GM18873 (cell line): ENCODE results near the gene IPO9.

Experiments used
- ATAC-seq: cut with Tn5 transposase; IDR thresholded peaks from one replicate; pipeline ENCODE4 v1.9.1; 2021; ENCODE audit warnings: mild to moderate bottlenecking, moderate library complexity, moderate number of reproducible peaks; ENCODE audit not compliant: unreplicated experiment, low FRiP score

Gene IPO9

GRCh38 chr1:201885531-201886075, 56.6 kb downstream of the IPO9 start:
- no peak for ATAC-seq

- no peak for ATAC-seq
Observed at GRCh38 chr1:201886103-201886885, 57.3 kb downstream of the IPO9 start.

GRCh38 chr1:201887116-201887866, 58.3 kb downstream of the IPO9 start:
- ATAC-seq: no peak

- no peak for ATAC-seq
Observed at GRCh38 chr1:201888282-201889089, 59.5 kb downstream of the IPO9 start, which contains the start of gene SHISA4. TSS of gene SHISA4 (plus strand) at chr1:201888898. CDS start at chr1:201888995, 97 bp downstream.

GRCh38 chr1:201889090-201889968, 60.4 kb downstream of the IPO9 start:
- ATAC-seq: no peak

- no peak for ATAC-seq
Observed at GRCh38 chr1:201890223-201890622, 61.3 kb downstream of the IPO9 start.

- ATAC-seq: no peak
Observed at GRCh38 chr1:201890806-201891450, 62.0 kb downstream of the IPO9 start.

GRCh38 chr1:201891451-201892045, 62.6 kb downstream of the IPO9 start:
- ATAC-seq: no peak

GRCh38 chr1:201892211-201892610, 63.3 kb downstream of the IPO9 start:
- ATAC-seq: no peak

- no peak for ATAC-seq
Observed at GRCh38 chr1:201893431-201893830, 64.5 kb downstream of the IPO9 start.

- no peak for ATAC-seq
Observed at GRCh38 chr1:201894343-201895119, 65.6 kb downstream of the IPO9 start.

- ATAC-seq: no peak
Observed at GRCh38 chr1:201895120-201895665, 66.2 kb downstream of the IPO9 start.

- ATAC-seq: no peak
Observed at GRCh38 chr1:201895913-201896807, 67.2 kb downstream of the IPO9 start.

GRCh38 chr1:201896951-201897391, 68.0 kb downstream of the IPO9 start:
- ATAC-seq: no peak

GRCh38 chr1:201898240-201898894, 69.4 kb downstream of the IPO9 start:
- ATAC-seq: no peak

GRCh38 chr1:201898992-201899391, 70.0 kb downstream of the IPO9 start:
- ATAC-seq: no peak
